Skeletal muscle cell (primary cell): ENCODE results near the gene CAP2.
"Not testable (repeated sequence)": the region's sequence is repeated elsewhere in the genome, so short reads cannot be mapped to it uniquely, and the experiment has no call there.

Experiments
- DNase-seq: peaks from one replicate; pipeline ENCODE4 v3.0.0-alpha.2; 2010; ENCODE audit warnings: low read depth
- H3K4me3 ChIP-seq: 2 replicates; pipeline ENCODE4 v1.5.1; 2011; ENCODE audit warnings: low read depth, mild to moderate bottlenecking, control low read depth, low read length, moderate library complexity

The CAP2 gene

DNA sequence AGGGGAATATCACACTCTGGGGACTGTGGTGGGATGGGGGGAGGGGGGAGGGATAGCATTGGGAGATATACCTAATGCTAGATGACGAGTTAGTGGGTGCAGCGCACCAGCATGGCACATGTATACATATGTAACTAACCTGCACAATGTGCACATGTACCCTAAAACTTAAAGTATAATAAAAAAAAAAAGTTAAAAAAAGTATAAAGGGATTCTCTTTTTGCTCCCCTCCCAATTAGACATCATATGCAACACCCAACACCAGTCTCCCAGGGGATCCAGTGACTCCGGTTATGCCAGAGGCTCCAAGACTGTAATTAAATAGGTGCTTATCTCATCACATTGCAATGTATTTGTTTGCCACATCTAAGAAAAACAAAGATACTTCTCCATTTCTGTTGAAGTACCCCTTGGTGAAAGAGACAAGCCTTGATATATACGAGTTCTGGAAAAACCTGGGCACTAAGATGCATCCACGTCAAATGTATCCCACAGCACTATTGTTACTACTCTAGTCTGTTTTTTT, 35.3 kb downstream of the CAP2 start:
- not testable (repeated sequence) for H3K4me3 ChIP-seq, DNase-seq

DNA sequence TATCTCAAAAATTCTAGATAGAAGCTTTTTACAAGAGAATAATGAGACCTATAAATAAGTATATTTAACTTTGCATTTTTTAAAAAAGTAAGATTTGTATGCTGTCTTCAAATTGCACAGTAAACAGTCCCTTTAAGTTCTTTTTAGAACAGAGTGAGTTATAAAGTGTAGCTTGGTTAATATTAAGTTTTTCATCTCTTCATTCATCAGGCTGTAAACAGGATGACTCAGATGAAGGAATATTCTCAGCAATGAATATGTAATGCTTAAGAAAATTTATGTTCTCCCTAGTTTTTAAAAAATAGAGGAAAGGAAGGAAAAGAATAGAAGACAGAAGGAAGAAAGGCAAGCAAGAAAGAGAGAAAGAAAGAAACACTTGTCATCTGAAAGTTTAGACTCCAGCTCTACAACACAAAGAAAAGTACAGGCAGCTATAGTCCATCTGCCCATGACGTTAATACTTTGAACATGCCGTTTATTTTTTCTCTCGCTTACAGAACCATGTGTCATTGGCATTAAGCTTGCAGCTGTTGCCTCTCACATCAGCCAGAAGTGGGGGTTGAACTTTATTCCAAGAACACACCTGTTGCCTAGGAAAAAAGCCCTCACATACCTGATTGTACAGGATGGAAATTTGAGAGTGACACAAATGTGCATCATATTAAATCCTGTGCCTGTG, 36.1 kb downstream of the CAP2 start:
- H3K4me3 ChIP-seq = no peak overlapping the region
- peak; percentile 70 for DNase-seq

DNA sequence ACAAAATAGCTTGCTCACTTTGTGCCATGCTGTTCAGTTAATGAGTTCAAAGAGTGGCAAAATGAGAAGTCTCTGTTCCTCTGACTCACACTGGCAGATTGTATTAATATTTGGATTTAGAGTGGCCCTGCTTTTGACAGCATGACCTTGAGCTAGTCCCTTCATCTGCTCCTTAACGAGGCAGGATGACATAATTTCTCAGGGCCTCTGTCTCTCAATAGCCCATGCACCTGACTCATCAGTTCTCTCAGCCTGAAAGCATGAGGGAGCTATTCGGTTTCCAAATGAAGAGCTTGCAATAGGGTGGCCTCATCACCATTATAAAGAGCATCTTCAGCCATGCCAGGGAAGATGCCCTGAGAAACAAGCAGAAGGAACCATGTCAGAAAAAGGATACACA, 38.2 kb downstream of the CAP2 start:
- no peak overlapping the region for H3K4me3 ChIP-seq
- DNase-seq = no peak

- DNase-seq = no peak
These were observed 39.0 kb downstream of the CAP2 start for GRCh38 chr6:17432356-17432755.

GRCh38 chr6:17439243-17439993, 46.0 kb downstream of the CAP2 start:
- no peak for DNase-seq
- H3K4me3 ChIP-seq = no peak overlapping the region

More at GRCh38 chr6:17432356-17432755, 39.0 kb downstream of the CAP2 start:
- H3K4me3 ChIP-seq = no peak overlapping the region

GRCh38 chr6:17440811-17441210, 47.4 kb downstream of the CAP2 start:
- H3K4me3 ChIP-seq, DNase-seq: not testable (repeated sequence)

- no peak for DNase-seq
- no peak overlapping the region for H3K4me3 ChIP-seq
These were observed 48.8 kb downstream of the CAP2 start for GRCh38 chr6:17442196-17442595.

DNA sequence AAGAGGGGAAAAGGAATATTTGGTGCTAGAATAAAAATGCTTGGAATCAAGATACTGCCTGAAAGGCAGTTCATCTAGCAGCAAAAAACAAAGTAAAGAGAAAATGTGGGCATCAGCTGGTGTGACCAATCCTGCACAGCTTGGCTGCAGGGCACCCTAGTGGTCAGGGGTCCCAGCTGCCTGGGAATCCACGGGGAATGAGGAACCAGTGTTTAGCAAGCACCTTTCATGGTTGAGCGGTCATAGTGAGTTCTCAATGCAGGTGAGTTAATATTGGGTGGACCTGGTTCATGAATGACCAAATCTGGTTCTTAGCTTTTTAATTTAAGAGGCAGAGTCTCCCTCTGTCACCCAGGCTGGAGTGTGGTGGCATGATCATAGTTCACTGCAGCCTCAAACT, 53.3 kb downstream of the CAP2 start:
- no peak for DNase-seq
- H3K4me3 ChIP-seq = no peak overlapping the region

DNA sequence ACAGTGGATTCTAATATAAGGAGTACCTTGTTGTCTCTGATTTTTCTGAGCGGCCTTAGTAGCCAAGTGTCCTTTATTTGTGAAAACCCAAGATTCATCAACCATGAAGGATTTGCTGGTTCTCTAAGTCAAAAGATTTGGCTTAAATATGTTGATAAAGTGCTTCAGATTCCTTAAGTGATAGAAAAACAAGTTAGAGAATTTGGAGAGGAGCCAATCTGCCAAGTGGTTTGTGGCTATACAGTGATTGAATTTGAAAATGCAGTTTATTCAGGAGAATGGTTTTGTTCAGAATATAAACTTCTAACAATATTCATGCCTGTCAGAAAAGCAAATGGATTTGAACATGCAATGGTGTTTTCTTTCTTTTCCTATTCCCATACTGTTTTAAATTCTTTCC, 54.8 kb downstream of the CAP2 start:
- DNase-seq = no peak

DNA sequence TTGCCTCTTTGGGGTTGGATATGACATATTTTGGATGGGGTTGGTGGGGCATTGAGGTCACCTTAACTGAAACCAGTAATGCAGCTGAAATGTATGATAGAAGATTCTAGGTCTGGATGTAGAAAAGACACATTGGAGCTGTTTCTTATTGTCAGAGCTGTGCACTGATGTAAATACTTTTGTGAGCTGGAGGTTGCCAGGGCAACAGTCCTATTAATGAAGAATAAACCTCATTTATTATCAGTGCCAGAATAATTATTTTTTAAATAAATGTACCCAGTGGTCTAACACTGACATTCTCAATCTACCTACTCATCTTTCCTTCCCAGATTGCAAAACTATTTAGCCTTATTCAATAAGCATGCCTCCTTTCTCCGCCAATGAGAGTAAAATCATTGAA, 57.0 kb downstream of the CAP2 start:
- no peak for DNase-seq
- H3K4me3 ChIP-seq = no peak overlapping the region

More for the DNA sequence above, 54.8 kb downstream of the CAP2 start:
- H3K4me3 ChIP-seq = no peak overlapping the region

DNA sequence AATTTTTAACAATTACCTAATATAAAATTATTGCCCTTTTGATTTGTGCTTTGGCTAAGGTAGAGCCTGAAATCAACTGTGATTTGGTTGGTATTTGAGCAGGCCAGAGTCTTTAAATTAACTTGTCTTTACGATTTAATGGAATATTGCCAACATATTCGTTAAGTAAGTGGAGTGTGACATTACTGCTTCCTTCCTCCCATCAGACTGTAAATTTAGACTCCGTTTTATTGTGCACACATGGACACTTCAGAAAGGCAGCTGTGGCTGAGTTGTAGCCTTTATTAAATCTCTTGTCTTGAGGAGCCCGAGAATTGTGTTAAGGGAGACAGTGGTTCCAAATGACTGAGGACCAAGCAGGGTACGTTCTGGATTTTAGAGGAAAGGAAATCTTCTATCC, 57.4 kb downstream of the CAP2 start:
- no peak for DNase-seq
- H3K4me3 ChIP-seq = no peak overlapping the region

- no peak overlapping the region for H3K4me3 ChIP-seq
- no peak for DNase-seq
These were observed 58.7 kb downstream of the CAP2 start for GRCh38 chr6:17452096-17452495.

DNA sequence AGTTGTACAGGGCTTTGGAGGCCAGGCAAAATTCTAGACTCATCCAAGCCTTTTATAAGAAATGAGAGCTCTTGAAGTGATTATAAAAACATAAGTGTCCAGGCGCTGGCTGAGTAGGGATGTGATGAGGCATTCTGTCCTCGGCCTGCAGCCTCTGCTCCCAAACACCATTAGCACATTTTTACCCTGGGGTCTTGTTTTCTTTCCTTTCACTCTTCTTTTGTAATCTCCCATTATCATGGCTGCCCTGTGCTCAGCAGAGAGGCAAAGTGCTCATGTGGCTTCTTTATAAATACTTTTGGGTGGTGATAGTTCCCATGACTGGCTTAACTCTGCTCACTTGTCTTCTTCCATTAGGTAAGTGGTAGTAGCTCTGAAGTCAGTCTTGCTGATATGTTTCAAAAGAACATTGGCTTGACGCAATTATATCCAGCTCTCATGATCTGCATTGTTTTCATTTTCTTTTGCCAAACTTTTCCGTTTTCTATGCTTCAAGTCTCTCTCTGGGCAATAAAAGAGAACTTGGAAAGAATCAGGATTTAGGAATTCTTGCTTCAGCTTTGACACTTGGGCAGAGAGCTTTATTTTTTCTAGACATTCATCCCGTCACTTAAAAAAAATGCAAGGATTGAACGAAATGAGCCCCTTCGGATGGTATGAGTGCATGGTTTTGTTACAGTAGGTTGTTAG, 61.1 kb downstream of the CAP2 start:
- peak; percentile 41 for DNase-seq
- no peak overlapping the region for H3K4me3 ChIP-seq

DNA sequence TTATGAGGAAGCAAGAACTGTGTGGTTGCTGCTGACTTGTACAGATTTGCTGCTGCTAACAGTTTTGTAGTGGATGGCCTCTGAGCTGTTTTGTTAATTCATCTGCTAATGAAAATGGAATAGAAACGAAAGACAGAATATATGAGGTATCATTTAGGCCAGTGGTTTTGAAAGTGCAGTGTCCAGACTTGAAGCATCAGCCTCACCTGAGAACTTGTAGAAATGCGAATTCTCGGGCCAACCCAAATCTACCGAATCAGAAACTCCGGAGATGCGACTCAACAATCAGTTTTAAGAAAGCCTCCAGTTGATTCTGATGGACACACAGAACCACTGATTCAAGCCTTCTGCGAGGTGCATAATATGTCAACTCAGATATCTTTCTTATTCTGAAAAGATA, 62.5 kb downstream of the CAP2 start:
- H3K4me3 ChIP-seq = no peak overlapping the region
- no peak for DNase-seq

DNA sequence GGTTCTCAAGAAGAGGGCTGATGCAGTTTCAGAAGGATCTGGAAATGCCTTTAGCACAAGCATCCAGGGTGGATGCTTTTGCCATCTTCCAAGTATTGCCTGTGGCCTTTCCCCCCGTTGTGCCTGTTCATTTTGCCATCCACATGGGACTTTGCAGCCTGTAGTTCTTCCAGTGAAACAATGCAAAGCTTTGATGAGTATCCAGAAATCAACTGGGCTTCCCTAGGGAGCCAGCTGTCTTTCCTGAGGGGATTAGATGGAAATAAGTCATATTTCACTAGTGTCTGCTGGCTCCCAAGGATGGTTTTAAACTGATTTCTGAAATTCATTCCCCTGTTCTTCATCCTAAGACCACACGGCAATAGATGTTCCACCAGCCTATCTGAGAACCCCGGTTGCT, 63.3 kb downstream of the CAP2 start:
- DNase-seq = no peak
- no peak overlapping the region for H3K4me3 ChIP-seq

GRCh38 chr6:17457405-17457804, 64.0 kb downstream of the CAP2 start:
- no peak overlapping the region for H3K4me3 ChIP-seq
- no peak for DNase-seq

- no peak overlapping the region for H3K4me3 ChIP-seq
- no peak for DNase-seq
These were observed 64.6 kb downstream of the CAP2 start for GRCh38 chr6:17457956-17458355.

DNA sequence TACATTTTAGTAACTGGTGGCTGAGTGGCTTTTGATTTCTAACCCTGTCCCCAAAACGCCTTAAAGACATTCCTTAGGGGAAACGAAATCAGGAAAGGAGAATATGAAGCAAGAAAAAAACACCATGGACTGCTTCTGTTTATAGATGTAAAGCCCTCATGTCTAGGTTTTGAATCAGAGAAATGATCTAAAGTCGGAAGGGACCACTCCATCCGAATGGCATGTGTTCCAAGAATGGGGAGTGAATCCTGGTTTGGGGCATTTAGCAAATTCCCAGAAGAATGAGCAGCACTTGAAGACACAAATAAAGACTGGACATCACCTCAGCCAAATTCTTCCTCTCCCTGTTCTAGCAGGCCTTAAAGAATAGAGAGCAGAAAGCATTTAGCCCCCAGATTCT, 65.6 kb downstream of the CAP2 start:
- H3K4me3 ChIP-seq = no peak overlapping the region
- no peak for DNase-seq

DNA sequence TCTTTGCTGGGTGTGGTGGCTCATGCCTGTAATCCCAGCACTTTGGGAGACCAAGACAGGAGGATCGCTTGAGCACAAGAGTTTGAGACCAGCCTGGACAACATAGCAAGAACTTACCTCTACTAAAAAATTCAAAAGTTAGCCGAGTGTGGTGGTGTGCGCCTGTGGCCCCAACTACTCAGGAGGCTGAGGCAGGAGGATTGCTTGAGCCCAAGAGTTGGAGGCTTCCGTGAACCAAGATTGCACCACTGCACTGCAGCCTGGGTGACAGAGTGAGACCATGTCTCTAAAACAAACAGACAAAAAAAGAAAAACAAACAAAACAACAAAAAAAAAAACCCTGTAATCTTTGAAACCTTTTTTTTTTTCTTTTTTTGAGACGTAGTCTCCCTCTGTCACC, 67.5 kb downstream of the CAP2 start:
- no peak overlapping the region for H3K4me3 ChIP-seq
- DNase-seq = no peak

DNA sequence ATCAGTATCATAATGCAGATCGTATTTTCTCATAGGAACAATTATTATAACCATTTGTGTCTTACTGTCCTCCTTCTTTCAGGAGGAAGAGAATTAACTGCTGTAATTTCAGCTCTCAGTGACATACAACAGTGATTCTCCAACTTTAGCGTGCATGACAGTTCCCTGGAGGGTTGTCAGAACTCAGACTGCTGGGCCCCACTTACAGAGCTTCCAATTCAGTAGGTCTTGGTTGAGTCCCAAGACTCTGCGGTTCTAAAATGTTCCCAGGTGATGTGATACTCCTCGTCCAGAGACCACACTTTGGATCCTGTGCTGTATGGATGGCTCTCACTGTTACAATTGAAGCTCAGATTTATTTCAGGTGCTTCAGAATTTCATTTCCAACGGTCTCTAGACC, 72.8 kb downstream of the CAP2 start:
- H3K4me3 ChIP-seq = no peak overlapping the region
- no peak for DNase-seq
